Sigmoid colon (tissue), 4 donors: ENCODE measurements around the gene STOML1.

Source experiments
- EP300 ChIP-seq, 4 donors: sonication (generic); formaldehyde crosslinking; IDR thresholded peaks; one replicate each; pipeline ENCODE4 v1.6.1; 2017; ENCODE audit warnings: antibody characterized with exemption in 4 of 4
- POLR2A ChIP-seq, 2 donors: fragments of 450-650 bp; IDR thresholded peaks; one replicate each; pipeline ENCODE4 v1.6.1; 2016; ENCODE audit warnings: antibody characterized with exemption in 2 of 2, mild to moderate bottlenecking in 2 of 2, moderate library complexity in 2 of 2

GRCh38 chr15:73942751-73943270 lies 49.3 kb downstream of the STOML1 start:
- no peak for TF ChIP-seq EP300 (IDR thresholded peaks at IDR 0.05)
- no peak for TF ChIP-seq POLR2A (IDR thresholded peaks at IDR 0.05)
